ENCODE data around the gene LRRC8D. TPM values are rescaled to one million over a fixed set of nuclear protein-coding genes. Genes with fewer than 3 reads are reported as not detected.
A peak's percentile ranks its signal among the peaks of the same experiment; 100 is the strongest.

Gene LRRC8D
- polyA plus RNA-seq, 3 donors: 28.0 to 43.8 (median 42.9) TPM

DNA sequence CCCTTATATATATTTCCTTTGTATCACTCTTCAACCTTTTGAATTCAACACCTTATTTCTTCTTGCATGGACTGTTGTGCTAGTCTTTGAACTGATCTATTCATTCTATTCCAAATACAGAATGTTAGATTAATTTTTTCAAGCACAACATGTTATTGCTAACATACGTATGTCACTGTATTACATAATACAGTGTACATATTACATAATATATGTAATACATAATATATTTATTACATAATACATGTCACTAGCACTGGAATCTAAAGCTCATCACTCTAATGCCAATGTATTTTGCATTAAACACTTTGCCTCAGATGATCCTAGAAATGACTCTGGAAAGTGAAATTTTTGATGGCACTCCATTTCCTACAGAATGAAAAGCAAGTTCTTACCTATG lies 59.8 kb downstream of the LRRC8D start:
- Histone ChIP-seq H4K20me1 (ENCODE audit: insufficient read depth, low read length) (peaks cover 91% of the 10 kb centered on the region), H3K79me2 (ENCODE audit: insufficient read depth, low read length) (peaks cover 97% of the 10 kb centered on the region), H3K4me3 (replicated peaks in 1 of 3; ENCODE audit: low read depth in 2 of 3, low read length in 3 of 3) (no peak overlapping the region), H2AFZ (ENCODE audit: insufficient read depth, low read depth, low read length, poor library complexity, severe bottlenecking) (no peak overlapping the region), H3K27me3 (ENCODE audit: control insufficient read depth in 2 of 2, insufficient read depth in 2 of 2, low read length in 2 of 2) (no peaks in the 10 kb centered on the region), H3K9ac (ENCODE audit: insufficient read depth, low read length, poor library complexity, severe bottlenecking) (no peak overlapping the region), H3K27ac (ENCODE audit: low read depth in 1 of 2, low read length in 2 of 2) (no peak overlapping the region), H3K4me1 (ENCODE audit: control insufficient read depth in 1 of 2, insufficient read depth in 2 of 2, low read length in 2 of 2) (no peaks in the 10 kb centered on the region), H3K36me3 (replicated peaks in 1 of 2; ENCODE audit: control insufficient read depth in 1 of 2, insufficient read depth in 2 of 2, low read length in 2 of 2) (peaks cover 26 to 75% of the 10 kb centered on the region in 2 donors), H3K4me2 (replicated peaks; ENCODE audit: extremely low read depth, low read length, poor library complexity, severe bottlenecking) (no peak overlapping the region), H3K9me3 (replicated peaks in 1 of 2; ENCODE audit: control insufficient read depth in 1 of 2, insufficient read depth in 1 of 2, low read length in 2 of 2) (peaks cover 9 to 16% of the 10 kb centered on the region in 2 donors)
- H3K4me1 Mint-ChIP-seq: peaks cover 7% of the 10 kb centered on the region
- intact Hi-C loops (cut with micrococcal nuclease): no loop called here
- no peak overlapping the region for H3K4me3 Mint-ChIP-seq
- H3K36me3 Mint-ChIP-seq: peaks cover 40 to 59% of the 10 kb centered on the region in 2 donors
- peaks cover 10 to 17% (median 12%) of the 10 kb centered on the region in 7 donors for H3K9me3 Mint-ChIP-seq
- no peaks in the 10 kb centered on the region for H3K27me3 Mint-ChIP-seq (ENCODE audit: low read depth in 3 of 3)
- TF ChIP-seq, protein P1, sequence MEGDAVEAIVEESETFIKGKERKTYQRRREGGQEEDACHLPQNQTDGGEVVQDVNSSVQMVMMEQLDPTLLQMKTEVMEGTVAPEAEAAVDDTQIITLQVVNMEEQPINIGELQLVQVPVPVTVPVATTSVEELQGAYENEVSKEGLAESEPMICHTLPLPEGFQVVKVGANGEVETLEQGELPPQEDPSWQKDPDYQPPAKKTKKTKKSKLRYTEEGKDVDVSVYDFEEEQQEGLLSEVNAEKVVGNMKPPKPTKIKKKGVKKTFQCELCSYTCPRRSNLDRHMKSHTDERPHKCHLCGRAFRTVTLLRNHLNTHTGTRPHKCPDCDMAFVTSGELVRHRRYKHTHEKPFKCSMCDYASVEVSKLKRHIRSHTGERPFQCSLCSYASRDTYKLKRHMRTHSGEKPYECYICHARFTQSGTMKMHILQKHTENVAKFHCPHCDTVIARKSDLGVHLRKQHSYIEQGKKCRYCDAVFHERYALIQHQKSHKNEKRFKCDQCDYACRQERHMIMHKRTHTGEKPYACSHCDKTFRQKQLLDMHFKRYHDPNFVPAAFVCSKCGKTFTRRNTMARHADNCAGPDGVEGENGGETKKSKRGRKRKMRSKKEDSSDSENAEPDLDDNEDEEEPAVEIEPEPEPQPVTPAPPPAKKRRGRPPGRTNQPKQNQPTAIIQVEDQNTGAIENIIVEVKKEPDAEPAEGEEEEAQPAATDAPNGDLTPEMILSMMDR (IDR thresholded peaks at IDR 0.05): no peak
- no CpG with 5 or more reads among the region's 1 CpG for WGBS (ENCODE audit: insufficient coverage)
- H3K27ac Mint-ChIP-seq: no peak overlapping the region
- no peak for DNase-seq

- H3K4me3 ChIP-seq (replicated peaks in 1 of 3; ENCODE audit: low read depth in 2 of 3, low read length in 3 of 3): peak overlapping the region in 1 of 3 experiments; percentile 4
- Mint-ChIP-seq H3K27me3 (ENCODE audit: low read depth in 3 of 3) (no peaks in the 10 kb centered on the region), H3K36me3 (peaks cover 41 to 56% of the 10 kb centered on the region in 2 donors), H3K4me1 (peaks cover 10% of the 10 kb centered on the region), H3K4me3 (no peak overlapping the region), H3K27ac (peak overlapping the region in 3 of 7 donors; percentile 7 to 40 (median 34)), H3K9me3 (peaks cover 10 to 17% (median 12%) of the 10 kb centered on the region in 7 donors)
- no peaks in the 10 kb centered on the region for H3K27me3 ChIP-seq (ENCODE audit: control insufficient read depth in 2 of 2, insufficient read depth in 2 of 2, low read length in 2 of 2)
- peaks cover 28 to 75% of the 10 kb centered on the region in 2 donors for H3K36me3 ChIP-seq (replicated peaks in 1 of 2; ENCODE audit: control insufficient read depth in 1 of 2, insufficient read depth in 2 of 2, low read length in 2 of 2)
- peak overlapping the region in 1 of 2 donors; percentile 45 for H3K27ac ChIP-seq (ENCODE audit: low read depth in 1 of 2, low read length in 2 of 2)
- no peaks in the 10 kb centered on the region for H3K4me1 ChIP-seq (ENCODE audit: control insufficient read depth in 1 of 2, insufficient read depth in 2 of 2, low read length in 2 of 2)
- intact Hi-C loops (cut with micrococcal nuclease): no loop called here
- no peak for DNase-seq
- TF ChIP-seq, protein P1 (IDR thresholded peaks at IDR 0.05): no peak
- no peak overlapping the region for H3K9ac ChIP-seq (ENCODE audit: insufficient read depth, low read length, poor library complexity, severe bottlenecking)
- no peak overlapping the region for H2AFZ ChIP-seq (ENCODE audit: insufficient read depth, low read depth, low read length, poor library complexity, severe bottlenecking)
- WGBS (ENCODE audit: insufficient coverage): no CpG with 5 or more reads among the region's 1 CpG
- H3K79me2 ChIP-seq (ENCODE audit: insufficient read depth, low read length): peaks cover 97% of the 10 kb centered on the region
- peaks cover 9 to 16% of the 10 kb centered on the region in 2 donors for H3K9me3 ChIP-seq (replicated peaks in 1 of 2; ENCODE audit: control insufficient read depth in 1 of 2, insufficient read depth in 1 of 2, low read length in 2 of 2)
- H4K20me1 ChIP-seq (ENCODE audit: insufficient read depth, low read length): peaks cover 91% of the 10 kb centered on the region
- no peak overlapping the region for H3K4me2 ChIP-seq (replicated peaks; ENCODE audit: extremely low read depth, low read length, poor library complexity, severe bottlenecking)
Measured at GRCh38 chr1:89881415-89882058, 60.7 kb downstream of the LRRC8D start.
